HG03095 (cell line): ENCODE data around the gene ACOXL.

ENCODE experiments used
- ATAC-seq: cut with Tn5 transposase; IDR thresholded peaks from one replicate; pipeline ENCODE4 v1.9.1; 2021; ENCODE audit warnings: moderate library complexity; ENCODE audit not compliant: unreplicated experiment

The ACOXL gene

GRCh38 chr2:110790907-110791306, 58.5 kb downstream of the ACOXL start:
- no peak for ATAC-seq

DNA sequence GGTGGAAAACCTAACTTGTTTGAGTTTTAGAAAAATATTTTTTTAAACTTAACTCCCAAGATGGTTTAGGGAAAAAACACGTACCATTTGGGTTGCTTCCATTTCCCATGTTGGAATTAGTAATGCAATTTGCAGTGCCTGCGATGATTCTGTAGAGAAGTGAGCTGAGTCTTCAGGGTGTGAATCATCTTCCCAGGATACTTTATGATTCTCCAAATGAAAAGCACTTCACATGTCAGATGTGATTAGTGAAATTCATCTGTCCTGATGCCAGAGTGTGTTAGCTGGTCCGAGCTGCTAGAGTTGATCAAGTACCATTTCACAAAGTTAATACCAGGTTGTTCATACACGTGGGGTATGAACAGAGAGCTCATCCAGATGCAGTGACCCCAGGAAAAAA, 59.1 kb downstream of the ACOXL start:
- no peak for ATAC-seq

DNA sequence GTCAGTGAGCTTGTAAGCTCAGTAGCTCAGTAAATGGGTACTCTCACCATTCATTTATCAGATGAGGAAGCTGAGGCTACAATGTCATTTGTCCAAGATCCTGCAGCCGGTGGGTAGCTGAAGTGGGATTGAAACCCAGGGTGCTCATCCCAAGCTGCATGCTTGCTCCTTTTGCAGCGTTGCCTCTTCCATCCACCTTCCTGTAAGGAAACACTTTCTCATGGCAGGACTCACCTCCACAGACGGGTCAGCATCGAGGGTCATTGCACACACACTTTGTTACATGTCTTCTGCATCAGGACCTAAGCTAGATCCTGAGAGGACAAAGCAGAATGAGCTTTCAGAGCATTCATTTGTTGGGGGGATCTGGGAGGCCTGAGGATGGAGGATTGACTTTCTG, 60.7 kb downstream of the ACOXL start:
- no peak for ATAC-seq

GRCh38 chr2:110794390-110794789, 62.0 kb downstream of the ACOXL start:
- ATAC-seq: no peak

DNA sequence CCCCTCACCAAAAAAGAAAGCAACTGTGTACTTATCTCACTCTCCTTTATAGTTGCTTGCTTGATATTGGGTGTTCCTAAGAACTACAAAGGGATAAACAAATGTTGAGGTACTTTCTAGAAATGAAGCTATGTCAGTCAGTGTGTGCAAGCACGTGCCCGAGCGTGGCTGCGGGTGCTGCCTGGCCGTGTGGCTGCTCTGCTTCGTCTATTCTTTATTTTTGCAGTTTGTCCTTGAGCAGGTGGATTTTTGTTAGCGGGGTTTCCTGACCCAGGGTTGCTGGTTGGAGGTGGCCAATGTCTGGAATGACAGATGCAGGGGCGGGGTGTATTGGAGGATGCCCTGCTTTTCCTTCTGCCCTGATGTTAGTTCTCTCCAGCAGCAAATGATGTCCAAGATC, 62.6 kb downstream of the ACOXL start:
- ATAC-seq: no peak

DNA sequence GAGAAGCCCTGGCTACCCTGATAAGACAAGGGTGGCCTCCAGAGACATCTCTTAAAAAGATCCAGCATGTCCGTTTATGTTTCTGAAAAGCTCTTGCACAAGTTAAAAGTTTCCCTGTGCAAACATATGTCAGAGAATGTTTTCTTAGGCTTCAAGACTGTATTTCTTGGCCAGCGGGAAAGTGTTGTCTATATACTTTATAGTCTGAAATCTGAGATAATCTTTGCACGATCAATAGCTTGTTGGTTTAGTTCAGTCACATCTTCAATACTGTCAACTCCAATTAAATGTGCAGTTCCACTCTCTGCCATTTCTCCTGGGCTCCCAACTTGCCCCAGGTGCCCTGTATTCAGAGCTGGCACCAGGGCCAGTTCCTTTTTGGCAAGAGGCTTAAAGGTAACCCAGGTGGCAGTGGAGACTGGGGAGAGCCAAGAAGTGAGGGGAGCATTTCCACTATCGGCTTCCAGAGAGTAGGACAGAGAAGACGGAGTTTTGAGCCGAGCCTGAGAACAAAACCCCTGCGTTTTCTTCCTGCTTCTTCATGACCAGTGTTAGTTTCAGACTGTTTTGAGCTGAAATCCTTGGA, 64.4 kb downstream of the ACOXL start:
- no peak for ATAC-seq

- ATAC-seq: no peak
Observed at GRCh38 chr2:110799376-110799775, 67.0 kb downstream of the ACOXL start.

DNA sequence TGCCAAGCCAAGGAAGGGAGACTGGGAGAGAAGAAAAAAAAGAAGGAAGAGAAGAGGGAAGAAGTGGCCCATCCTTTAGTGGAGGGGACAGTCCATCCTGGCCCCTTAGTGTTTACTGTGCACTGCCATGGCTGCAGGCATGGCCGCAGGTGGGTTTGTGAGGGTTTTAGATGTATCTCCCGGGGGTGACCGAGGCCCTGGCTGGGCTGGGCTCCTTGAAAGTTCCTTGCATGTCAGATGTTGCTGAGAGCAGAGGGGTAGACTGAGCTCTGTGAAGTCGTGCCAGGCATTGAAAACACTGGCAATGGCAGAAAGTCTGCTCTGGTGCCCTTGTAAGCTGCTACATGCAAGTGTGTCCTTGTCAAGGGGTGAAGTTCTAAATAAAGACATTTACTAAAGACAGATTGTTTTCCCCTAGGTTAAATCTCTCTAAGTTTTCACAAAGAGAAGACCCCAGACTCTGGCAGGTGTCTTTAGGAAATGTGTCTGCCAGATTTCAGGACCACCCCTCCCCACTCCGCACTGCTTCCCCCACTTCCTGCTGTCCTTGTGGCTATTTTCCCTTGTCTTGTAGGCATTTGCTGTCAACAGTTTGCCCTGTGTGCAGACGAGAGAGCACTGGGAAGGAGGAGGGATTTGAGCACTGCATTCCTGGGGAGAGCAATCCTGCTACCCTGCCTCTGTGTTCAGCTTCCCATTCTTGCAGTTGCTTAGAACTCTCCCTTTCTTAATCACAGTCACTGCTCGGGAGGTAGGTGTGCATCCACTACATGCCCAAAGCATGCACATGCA, 68.4 kb downstream of the ACOXL start:
- no peak for ATAC-seq

DNA sequence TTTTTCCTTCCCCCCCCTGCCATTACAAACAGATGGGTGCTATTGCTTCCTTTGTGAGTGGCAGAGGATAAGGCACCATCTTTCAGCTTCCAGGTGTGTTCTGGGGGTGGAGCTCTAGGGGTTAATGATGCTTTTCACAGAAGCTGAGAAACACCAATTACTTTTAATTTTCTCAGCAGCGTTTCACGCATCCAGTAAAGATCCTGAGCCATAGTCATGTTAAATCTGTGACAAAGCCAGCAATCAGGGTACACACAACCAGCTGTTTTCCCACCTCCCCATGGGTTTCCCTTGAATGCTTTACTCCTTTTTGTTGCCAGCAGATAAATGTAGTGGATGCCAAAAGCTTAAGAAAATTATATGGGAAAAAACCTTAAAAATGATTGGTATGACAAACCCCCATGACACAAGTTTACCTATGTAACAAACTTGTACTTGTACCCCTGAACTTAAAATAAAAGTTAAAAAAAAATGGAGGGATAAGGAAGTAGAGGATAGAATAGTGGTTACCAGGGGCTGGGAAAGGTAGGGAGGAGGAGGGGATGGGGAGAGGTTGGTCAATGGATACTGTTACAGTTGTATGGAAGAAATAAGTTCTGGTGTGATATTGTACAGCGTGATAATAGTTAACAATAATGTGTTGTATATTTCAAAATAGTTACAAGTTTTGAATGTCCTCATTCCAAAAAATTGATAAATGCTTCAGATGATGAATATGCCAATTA, 70.0 kb downstream of the ACOXL start:
- ATAC-seq: no peak

- ATAC-seq: no peak
Observed at GRCh38 chr2:110804433-110804832, 72.1 kb downstream of the ACOXL start.

DNA sequence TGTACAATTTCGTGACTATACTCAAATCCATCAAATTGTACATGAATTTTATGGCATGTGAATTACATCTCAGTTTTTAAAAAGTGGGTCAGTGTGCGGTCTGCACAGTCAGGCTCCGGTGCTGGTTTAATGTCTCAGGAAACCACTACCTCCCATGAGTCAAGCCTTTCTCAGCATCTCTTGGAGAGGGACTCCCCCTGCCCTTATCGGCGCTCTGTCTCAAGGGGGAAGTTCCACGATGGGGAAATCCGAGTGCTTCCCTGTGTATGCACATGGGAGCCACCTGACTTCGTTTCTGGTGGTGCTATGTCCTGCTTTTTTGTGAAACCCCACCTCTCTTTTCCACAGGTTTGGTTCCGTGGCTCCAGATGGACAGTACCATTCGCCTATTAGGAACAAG, 72.5 kb downstream of the ACOXL start:
- peak; percentile 68 for ATAC-seq

DNA sequence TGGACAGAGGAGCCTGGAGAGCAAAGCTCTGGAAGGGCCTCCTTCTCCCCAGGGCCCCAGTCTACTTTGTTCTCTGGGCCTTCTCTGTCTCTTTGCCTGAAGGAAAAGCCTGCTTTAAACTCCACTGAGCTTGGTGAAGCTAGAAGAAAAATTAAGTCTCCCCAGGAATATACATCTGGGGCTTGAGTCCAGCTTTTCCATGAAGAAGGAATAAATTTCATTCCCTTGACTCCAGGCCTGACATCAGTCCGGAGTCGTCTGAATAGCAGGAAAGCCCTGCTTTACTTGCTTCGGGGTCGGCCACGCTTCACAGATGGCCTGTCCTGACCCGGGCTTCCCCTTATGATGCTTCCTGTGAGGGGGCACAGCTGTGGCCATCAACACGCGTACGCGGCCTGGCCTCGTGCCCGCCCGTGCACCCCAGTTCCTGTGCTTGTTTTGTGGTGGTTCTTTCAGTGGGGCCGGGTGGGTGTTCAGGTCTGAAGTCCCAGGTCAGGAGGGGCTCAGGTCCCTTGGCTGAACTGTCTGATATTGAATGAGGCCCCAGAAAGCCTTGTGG, 73.6 kb downstream of the ACOXL start:
- ATAC-seq: no peak

- no peak for ATAC-seq
Observed at GRCh38 chr2:110807522-110807921, 75.1 kb downstream of the ACOXL start.

- ATAC-seq: no peak
Observed at GRCh38 chr2:110810404-110810803, 78.0 kb downstream of the ACOXL start.

DNA sequence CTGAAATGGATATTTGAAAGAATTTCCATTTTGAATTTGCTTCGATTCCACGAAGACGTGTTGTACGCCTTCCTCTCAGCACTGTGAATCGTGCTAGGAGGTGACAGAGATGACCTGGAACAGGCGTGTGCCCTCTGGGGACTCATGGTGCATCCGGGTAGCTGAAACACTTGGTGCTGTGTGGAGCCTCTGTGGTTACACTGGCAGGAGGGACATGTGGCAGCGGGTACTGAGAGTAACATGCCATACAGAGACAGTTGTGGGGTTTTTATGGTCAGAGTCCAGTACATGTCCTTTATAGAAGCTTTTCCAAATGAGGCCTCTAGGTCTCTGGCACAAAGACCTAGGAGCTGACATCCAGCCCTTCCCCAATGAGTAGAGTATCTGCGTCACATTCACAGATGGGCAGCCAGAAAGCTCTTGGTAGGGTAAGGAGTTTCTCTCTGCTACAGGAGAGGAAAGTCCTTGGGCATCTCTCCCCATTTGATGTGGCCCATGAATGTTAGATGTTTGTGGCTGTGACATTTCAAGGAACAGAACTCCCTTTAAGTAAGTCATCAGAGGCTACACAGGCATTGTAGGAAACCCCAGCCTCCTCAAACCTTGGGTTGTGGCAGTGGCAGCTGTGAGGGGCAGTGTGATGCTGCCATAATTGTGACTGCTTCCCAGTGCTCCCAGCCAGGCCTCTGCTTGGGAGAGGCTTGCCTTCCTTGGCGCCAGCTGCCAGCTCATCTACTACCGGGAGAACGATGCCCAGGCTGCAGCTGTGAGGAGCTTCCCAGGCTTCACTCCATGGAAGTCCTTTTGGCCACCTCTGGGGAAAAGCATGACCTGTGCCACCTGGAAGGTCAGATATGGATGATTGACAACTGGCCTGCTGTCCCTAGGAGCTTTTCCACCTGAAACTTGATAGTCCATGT, 80.6 kb downstream of the ACOXL start:
- no peak for ATAC-seq

GRCh38 chr2:110813896-110814295, 81.5 kb downstream of the ACOXL start:
- no peak for ATAC-seq

DNA sequence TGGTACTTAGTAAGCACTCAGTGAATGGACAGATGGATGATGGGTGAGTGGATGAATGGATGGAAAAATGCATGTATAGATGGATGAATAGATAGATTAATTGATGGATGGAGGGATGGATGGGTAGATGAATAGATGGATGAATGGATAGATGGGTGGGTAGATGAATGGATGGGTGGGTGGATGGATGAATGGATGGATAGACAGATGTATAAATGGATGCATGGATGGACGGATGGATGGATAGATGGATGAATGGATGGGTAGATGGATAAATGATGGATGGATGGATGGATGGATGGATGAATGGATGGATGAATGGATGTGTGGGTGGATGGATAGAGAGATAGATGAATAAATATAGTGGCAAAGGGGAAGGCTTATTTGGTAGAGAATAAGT, 83.6 kb downstream of the ACOXL start:
- no peak for ATAC-seq

DNA sequence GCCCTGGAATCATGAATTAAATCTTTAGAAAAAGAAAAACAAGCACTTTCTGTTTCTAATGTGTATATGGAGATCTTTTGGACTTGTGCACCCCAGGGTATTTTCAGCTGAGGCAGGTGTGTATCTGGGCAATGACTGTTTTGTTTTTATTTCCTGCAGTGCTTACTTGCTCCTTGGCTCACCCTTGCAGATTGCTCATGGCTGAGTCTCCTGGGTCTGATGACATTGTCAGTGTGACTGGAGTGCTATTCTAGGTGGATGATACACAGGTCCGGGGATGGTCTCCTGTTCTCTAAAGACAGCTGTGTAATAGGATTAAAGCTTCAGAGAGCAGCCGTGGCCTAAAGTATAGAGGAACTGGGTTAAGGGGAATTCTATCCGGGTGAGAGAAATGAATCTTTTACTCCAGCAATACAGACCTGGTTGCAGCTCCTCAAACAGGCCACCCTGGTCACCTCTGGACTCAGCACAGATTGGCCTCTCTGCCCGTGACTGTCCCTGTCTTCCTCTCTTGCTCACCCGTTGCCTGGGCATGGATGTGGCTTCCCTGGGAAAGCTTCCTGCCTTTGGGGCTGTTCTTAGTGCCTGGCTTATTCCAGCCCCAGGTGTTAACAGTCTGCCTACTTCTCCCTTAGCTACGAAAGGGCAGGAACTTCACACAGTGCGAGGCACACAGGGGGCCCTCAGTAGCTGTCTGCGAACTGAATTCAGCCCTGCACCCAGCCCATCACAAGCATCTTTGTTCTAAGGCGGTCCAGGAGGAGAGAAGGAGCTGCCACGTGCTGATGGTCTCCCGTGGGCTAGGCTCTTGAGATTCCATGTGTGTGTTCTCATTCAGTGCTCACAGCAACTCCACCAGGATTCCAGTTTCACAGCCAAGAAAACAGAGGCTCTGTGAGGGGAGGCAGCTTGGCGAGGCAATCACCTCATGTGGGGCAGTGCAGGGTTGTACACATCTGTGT, 84.3 kb downstream of the ACOXL start:
- no peak for ATAC-seq

DNA sequence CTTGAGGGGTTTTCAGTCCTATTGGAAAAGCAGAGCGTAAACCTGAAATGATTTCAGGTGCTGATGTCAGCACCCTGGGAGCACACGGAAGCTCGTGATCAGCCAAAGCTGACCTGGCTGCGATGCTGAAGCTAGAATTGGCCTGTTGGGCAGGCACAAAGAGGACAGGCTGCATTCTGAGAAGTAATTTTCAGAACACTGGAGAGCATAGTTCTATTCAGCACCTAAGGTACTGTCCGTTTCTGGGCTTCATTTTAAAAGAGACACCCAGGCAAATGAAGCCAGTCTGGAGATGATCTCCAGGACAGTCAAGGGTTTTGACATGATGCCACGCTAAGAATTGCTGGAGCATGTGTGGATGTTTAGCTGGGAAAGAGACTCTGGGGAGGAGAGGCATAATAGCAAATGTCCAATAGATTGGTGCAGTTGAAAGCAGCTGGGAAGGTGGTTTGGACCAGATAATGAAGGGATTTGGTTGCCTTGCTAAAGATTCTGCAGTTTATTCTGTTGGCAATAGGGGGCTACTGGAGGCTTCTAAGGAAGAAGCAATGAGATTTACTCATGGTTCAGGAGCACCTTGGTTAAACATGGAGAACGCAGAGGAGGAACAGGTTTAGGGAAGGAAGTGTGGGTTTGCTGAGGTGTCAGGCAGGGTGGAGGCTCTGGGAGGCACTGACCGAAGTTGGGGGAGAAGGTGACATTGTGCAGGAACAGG, 86.6 kb downstream of the ACOXL start:
- ATAC-seq: no peak
